SK-N-SH (cell line): Measurements from ENCODE around the gene PSIP1. TPM values are rescaled to one million over a fixed set of nuclear protein-coding genes. Genes with fewer than 3 reads are reported as not detected.

ENCODE experiments used
- CTCF ChIA-PET: fragments of 300-600, 350-600 bp; formaldehyde crosslinking; extraction: SDS; loops from one replicate; lab custom pipeline; 2021; lab: Yijun Ruan, JAX
- POLR2A ChIA-PET: fragments of 350-600 bp; sonication (Branson Sonifier 250); formaldehyde crosslinking; extraction: SDS; loops from one replicate; lab custom pipeline; 2020; ENCODE audit warnings: antibody characterized with exemption, inconsistent platforms; lab: Yijun Ruan, JAX
- DNase-seq: peaks from one replicate; pipeline ENCODE4 v3.0.0; 2012
- H2AFZ ChIP-seq: fragments of 200-600 bp; sonication (generic); 2 replicates; pipeline ENCODE4 v1.8.1; 2016; ENCODE audit warnings: antibody characterized with exemption, mild to moderate bottlenecking, low read depth
- H3F3A ChIP-seq: fragments of 200-600 bp; sonication (generic); replicated peaks from 2 replicates; pipeline ENCODE3; 2016; ENCODE audit warnings: antibody characterized with exemption, mild to moderate bottlenecking; ENCODE audit not compliant: insufficient read depth
- H3K27ac ChIP-seq, 2 experiments: fragments of 200-500 bp in 1 of 2; fragments of 200-600 bp in 1 of 2; sonication (Bioruptor generic) in 1 of 2; sonication (generic), shearing (Covaris generic) in 1 of 2; 2 replicates each; pipeline versions ENCODE4 v1.5.1 to v1.6.1; 2014 to 2016; ENCODE audit warnings: low read depth in 2 of 2, inconsistent platforms in 1 of 2, low read length in 1 of 2, mild to moderate bottlenecking in 1 of 2, mixed read lengths in 1 of 2
- H3K27me3 ChIP-seq: fragments of 200-600 bp; sonication (generic), shearing (Covaris generic); 2 replicates; pipeline ENCODE4 v1.6.1; 2016; ENCODE audit warnings: mixed run types; ENCODE audit not compliant: insufficient read depth
- H3K36me3 ChIP-seq, 2 experiments: fragments of 200-500 bp in 1 of 2; fragments of 200-600 bp in 1 of 2; sonication (Bioruptor generic) in 1 of 2; sonication (generic) in 1 of 2; replicated peaks in 1 of 2; 2 replicates each; pipeline versions ENCODE3 to v1.5.1; 2014 to 2016; ENCODE audit warnings: low read length in 1 of 2, mild to moderate bottlenecking in 1 of 2; ENCODE audit not compliant: insufficient read depth in 2 of 2, control insufficient read depth in 1 of 2
- H3K4me1 ChIP-seq, 2 experiments: fragments of 200-500 bp in 1 of 2; fragments of 200-600 bp in 1 of 2; sonication (Bioruptor generic) in 1 of 2; sonication (generic), shearing (Covaris generic) in 1 of 2; 2 replicates each; pipeline versions ENCODE4 v1.5.1 to v1.6.1; 2014 to 2016; ENCODE audit warnings: low read depth in 1 of 2, low read length in 1 of 2, mixed run types in 1 of 2; ENCODE audit not compliant: insufficient read depth in 2 of 2, control insufficient read depth in 1 of 2
- H3K4me2 ChIP-seq: fragments of 200-600 bp; sonication (generic), shearing (Covaris generic); 2 replicates; pipeline ENCODE4 v1.6.1; 2017; ENCODE audit warnings: mixed run types
- H3K4me3 ChIP-seq, 2 experiments: fragments of 200-500 bp in 1 of 2; fragments of 200-600 bp in 1 of 2; sonication (Bioruptor generic) in 1 of 2; sonication (generic), shearing (Covaris generic) in 1 of 2; 2 replicates each; pipeline versions ENCODE4 v1.5.1 to v1.8.1; 2014 to 2016; ENCODE audit warnings: low read depth in 2 of 2, inconsistent platforms in 1 of 2, low read length in 1 of 2, mild to moderate bottlenecking in 1 of 2, mixed read lengths in 1 of 2, moderate library complexity in 1 of 2
- H3K79me2 ChIP-seq: fragments of 200-600 bp; sonication (generic); 2 replicates; pipeline ENCODE4 v1.8.1; 2017; ENCODE audit warnings: mild to moderate bottlenecking; ENCODE audit not compliant: insufficient read depth
- H3K9ac ChIP-seq: fragments of 200-600 bp; sonication (generic); 2 replicates; pipeline ENCODE4 v1.6.1; 2017; ENCODE audit warnings: mixed run types
- H3K9me2 ChIP-seq: fragments of 200-600 bp; sonication (generic); 2 replicates; pipeline ENCODE4 v1.6.1; 2017; ENCODE audit warnings: mixed run types
- H3K9me3 ChIP-seq: fragments of 200-600 bp; sonication (generic); 2 replicates; pipeline ENCODE4 v1.6.1; 2017; ENCODE audit warnings: mixed run types, mild to moderate bottlenecking, moderate library complexity
- H4K20me1 ChIP-seq: fragments of 200-600 bp; sonication (generic); 2 replicates; pipeline ENCODE4 v1.6.1; 2017; ENCODE audit warnings: mild to moderate bottlenecking, mixed run types; ENCODE audit not compliant: insufficient read depth
- CHD2 ChIP-seq: fragments of 150-350 bp; IDR thresholded peaks from 2 replicates; pipeline ENCODE4 v1.6.1; 2018; ENCODE audit warnings: low read length; ENCODE audit not compliant: partially characterized antibody
- EP300 ChIP-seq, 2 experiments: IDR thresholded peaks; 2 replicates each; pipeline versions ENCODE4 v1.4.0 to v1.6.1; 2012; ENCODE audit warnings: borderline replicate concordance in 1 of 2, low read depth in 1 of 2, low read length in 1 of 2
- FOSL2 ChIP-seq: IDR thresholded peaks from 2 replicates; pipeline ENCODE4 v1.4.0; 2012; ENCODE audit warnings: low read depth, mild to moderate bottlenecking, moderate library complexity, borderline replicate concordance
- FOXM1 ChIP-seq: IDR thresholded peaks from 2 replicates; pipeline ENCODE4 v1.4.0; 2012; ENCODE audit warnings: low read depth, mild to moderate bottlenecking
- GATA2 ChIP-seq: sonication (generic); formaldehyde crosslinking; IDR thresholded peaks from 2 replicates; pipeline ENCODE4 v1.5.0; 2020; ENCODE audit warnings: mild to moderate bottlenecking, missing genetic modification reagents
- MXI1 ChIP-seq: IDR thresholded peaks from 2 replicates; pipeline ENCODE4 v1.6.1; 2012; ENCODE audit warnings: mild to moderate bottlenecking, low read depth, low read length, improper control_type of control experiment
- NRF1 ChIP-seq: IDR thresholded peaks from 2 replicates; pipeline ENCODE4 v1.6.1; 2012; ENCODE audit warnings: low read depth, mild to moderate bottlenecking, low read length
- POLR2AphosphoS5 ChIP-seq: IDR thresholded peaks from 2 replicates; pipeline ENCODE4 v1.6.1; 2012; ENCODE audit warnings: low read depth, low read length
- RFX5 ChIP-seq: IDR thresholded peaks from 2 replicates; pipeline ENCODE4 v1.6.1; 2012; ENCODE audit warnings: mild to moderate bottlenecking, improper control_type of control experiment, low read length
- RXRA ChIP-seq: IDR thresholded peaks from 2 replicates; pipeline ENCODE4 v1.4.0; 2012; ENCODE audit warnings: low read depth, mild to moderate bottlenecking, borderline replicate concordance
- SMC3 ChIP-seq: IDR thresholded peaks from 2 replicates; pipeline ENCODE4 v1.6.1; 2012; ENCODE audit warnings: low read depth, low read length, improper control_type of control experiment
- TAF1 ChIP-seq: IDR thresholded peaks from 2 replicates; pipeline ENCODE4 v1.6.1; 2012; ENCODE audit warnings: low read depth, mild to moderate bottlenecking, low read length, moderate library complexity, borderline replicate concordance
- TCF12 ChIP-seq: IDR thresholded peaks from 2 replicates; pipeline ENCODE4 v1.4.0; 2012
- WGBS: methylation state at CpG from one replicate; pipeline ENCODE4 v1.1.6; 2017; ENCODE audit warnings: low lambda C conversion rate; 5-methylcytosine and 5-hydroxymethylcytosine counted together
- polyA plus RNA-seq, 3 experiments: library from polyadenylated mRNA; depleted of rRNA; stranded (reverse); fragments of >200 nt; gene quantifications; 2 replicates each; pipeline ENCODE4 v1.2.3, GENCODE V29; 2012
- TF ChIP-seq, protein P1 (sequence below): fragments of 200-600 bp; sonication (generic); IDR thresholded peaks from 2 replicates; pipeline ENCODE4 v1.6.1; 2017; ENCODE audit warnings: antibody characterized with exemption, mild to moderate bottlenecking, moderate library complexity
- TF ChIP-seq, protein P2 (sequence below): IDR thresholded peaks from 2 replicates; pipeline ENCODE4 v1.4.0; 2012; ENCODE audit warnings: low read depth, borderline replicate concordance
- TF ChIP-seq, protein P3 (sequence below): fragments of 150-350 bp; IDR thresholded peaks from 2 replicates; pipeline ENCODE4 v1.6.1; 2017; ENCODE audit warnings: antibody characterized with exemption, low read length, low read depth, borderline replicate concordance
- TF ChIP-seq, protein P4 (sequence below): IDR thresholded peaks from 2 replicates; pipeline ENCODE4 v1.4.0; 2012; ENCODE audit warnings: low read depth, borderline replicate concordance

PSIP1 gene
- polyA plus RNA-seq, 1 of the 3 experiments (the other 2 are of a cell fraction): 21.0 TPM

DNA sequence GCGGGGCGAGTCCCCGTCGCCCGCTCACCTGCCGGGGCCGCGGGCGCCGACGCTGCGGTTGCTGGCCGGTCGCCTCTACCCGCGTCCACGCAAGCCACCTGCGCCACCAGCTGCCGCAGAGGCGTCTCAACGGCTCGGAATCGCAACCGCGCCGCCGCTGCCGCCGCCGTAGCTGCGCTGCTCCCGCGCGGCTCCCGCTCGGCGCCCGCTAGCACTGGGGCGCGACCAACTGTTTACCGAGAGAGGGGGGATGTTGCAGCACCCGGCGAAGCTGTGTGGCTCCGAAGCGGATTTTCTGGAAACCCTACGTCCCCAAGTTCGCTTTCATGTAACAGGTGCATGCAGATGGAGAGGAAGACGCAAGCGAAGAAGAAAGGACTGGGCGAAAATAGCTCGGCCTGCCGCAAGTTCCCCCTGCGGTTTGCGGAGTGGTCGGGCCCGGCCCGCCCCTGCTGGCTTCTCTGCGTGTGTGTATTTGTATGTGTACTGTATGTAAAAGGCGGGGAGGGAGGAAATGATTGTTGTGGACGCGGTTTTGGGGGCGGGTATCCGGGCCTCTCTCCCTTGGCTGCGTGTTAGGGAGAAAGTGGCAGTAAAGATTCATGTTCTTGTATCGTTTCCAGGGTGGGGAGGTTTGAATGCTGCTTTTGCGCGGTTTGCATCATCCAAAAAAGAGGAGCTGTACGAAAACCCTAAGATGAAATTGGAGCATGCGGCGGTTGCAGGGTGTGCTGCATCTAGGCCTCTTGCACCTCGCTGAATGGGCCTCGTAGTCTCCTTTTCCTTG lies at the start of gene PSIP1 (continued):
- TF ChIP-seq, protein P1, sequence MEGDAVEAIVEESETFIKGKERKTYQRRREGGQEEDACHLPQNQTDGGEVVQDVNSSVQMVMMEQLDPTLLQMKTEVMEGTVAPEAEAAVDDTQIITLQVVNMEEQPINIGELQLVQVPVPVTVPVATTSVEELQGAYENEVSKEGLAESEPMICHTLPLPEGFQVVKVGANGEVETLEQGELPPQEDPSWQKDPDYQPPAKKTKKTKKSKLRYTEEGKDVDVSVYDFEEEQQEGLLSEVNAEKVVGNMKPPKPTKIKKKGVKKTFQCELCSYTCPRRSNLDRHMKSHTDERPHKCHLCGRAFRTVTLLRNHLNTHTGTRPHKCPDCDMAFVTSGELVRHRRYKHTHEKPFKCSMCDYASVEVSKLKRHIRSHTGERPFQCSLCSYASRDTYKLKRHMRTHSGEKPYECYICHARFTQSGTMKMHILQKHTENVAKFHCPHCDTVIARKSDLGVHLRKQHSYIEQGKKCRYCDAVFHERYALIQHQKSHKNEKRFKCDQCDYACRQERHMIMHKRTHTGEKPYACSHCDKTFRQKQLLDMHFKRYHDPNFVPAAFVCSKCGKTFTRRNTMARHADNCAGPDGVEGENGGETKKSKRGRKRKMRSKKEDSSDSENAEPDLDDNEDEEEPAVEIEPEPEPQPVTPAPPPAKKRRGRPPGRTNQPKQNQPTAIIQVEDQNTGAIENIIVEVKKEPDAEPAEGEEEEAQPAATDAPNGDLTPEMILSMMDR: no peak
- TF ChIP-seq GATA2 (CRISPR knock-in tag): no peak
- no peak for TF ChIP-seq RXRA
- TF ChIP-seq, protein P2, sequence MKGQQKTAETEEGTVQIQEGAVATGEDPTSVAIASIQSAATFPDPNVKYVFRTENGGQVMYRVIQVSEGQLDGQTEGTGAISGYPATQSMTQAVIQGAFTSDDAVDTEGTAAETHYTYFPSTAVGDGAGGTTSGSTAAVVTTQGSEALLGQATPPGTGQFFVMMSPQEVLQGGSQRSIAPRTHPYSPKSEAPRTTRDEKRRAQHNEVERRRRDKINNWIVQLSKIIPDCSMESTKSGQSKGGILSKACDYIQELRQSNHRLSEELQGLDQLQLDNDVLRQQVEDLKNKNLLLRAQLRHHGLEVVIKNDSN: no peak
- TF ChIP-seq, protein P3, sequence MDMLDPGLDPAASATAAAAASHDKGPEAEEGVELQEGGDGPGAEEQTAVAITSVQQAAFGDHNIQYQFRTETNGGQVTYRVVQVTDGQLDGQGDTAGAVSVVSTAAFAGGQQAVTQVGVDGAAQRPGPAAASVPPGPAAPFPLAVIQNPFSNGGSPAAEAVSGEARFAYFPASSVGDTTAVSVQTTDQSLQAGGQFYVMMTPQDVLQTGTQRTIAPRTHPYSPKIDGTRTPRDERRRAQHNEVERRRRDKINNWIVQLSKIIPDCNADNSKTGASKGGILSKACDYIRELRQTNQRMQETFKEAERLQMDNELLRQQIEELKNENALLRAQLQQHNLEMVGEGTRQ: no peak
- TF ChIP-seq FOXM1: no peak
- TF ChIP-seq TAF1: peak; percentile 89
- TF ChIP-seq TCF12: no peak; the same call in 1 of the 2 replicates
- TF ChIP-seq POLR2AphosphoS5: peak; percentile 68
- TF ChIP-seq CHD2: peak; percentile 4

DNA sequence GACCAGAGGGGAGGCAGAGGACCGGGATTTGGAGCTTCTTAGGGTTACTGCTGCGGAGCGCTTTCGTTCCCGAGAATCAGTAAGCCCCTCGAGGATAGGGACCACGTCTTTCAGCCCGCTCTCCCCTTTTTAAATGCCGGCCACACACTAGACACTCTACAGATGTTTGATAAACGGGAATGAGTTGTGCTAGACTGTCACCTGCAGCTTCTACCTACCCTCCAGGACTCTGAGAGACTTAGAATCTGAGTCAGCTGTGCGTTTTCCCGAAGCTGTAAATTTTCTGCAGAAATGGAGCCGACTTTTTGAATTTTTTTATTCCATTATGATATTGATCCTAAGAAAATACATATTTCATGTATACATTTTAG lies 42.7 kb upstream of the PSIP1 start:
- ChIA-PET CTCF (interaction anchor here (0.5 to 2.0 kb wide), 11 partner anchors 10 to 638 kb away, joined by 3 to 6 read pairs (median 4); no protein-coding TSS in a partner anchor), POLR2A (interaction anchor here (1.0 to 3.6 kb wide), 4 partner anchors 22 to 131 kb away, joined by 3 to 45 read pairs (median 6); partner anchors contain the start of genes PSIP1 and SNAPC3)
- H3K27ac ChIP-seq: peak overlapping the region; percentile 92 to 96
- DNase-seq: no peak
- H3K79me2 ChIP-seq: no peaks in the 10 kb centered on the region
- H3K4me3 ChIP-seq: peak overlapping the region; percentile 77 to 86
- no peaks in the 10 kb centered on the region for H3K9me3 ChIP-seq
- H4K20me1 ChIP-seq: no peaks in the 10 kb centered on the region
- no peaks in the 10 kb centered on the region; a peak in 2 of 4 replicates for H3K4me1 ChIP-seq
- TF ChIP-seq, protein P4, sequence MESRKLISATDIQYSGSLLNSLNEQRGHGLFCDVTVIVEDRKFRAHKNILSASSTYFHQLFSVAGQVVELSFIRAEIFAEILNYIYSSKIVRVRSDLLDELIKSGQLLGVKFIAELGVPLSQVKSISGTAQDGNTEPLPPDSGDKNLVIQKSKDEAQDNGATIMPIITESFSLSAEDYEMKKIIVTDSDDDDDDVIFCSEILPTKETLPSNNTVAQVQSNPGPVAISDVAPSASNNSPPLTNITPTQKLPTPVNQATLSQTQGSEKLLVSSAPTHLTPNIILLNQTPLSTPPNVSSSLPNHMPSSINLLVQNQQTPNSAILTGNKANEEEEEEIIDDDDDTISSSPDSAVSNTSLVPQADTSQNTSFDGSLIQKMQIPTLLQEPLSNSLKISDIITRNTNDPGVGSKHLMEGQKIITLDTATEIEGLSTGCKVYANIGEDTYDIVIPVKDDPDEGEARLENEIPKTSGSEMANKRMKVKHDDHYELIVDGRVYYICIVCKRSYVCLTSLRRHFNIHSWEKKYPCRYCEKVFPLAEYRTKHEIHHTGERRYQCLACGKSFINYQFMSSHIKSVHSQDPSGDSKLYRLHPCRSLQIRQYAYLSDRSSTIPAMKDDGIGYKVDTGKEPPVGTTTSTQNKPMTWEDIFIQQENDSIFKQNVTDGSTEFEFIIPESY: no peak
- TF ChIP-seq FOXM1 (no peak), MXI1 (no peak), RFX5 (no peak), EP300 (IDR thresholded peaks at IDR 0.05; ENCODE audit: borderline replicate concordance in 1 of 2, low read depth in 1 of 2, low read length in 1 of 2) (no peak), FOSL2 (no peak), SMC3 (no peak), RXRA (no peak), NRF1 (no peak)
- TF ChIP-seq, protein P1: no peak
- TF ChIP-seq, protein P3: no peak
- peak overlapping the region; percentile 99 for H3K4me2 ChIP-seq
- H3K27me3 ChIP-seq: no peaks in the 10 kb centered on the region
- WGBS: 3% methylated on average over 8 of the region's 13 CpGs
- no peaks in the 10 kb centered on the region for H3K9me2 ChIP-seq
- H3F3A ChIP-seq: peaks cover 5% of the 10 kb centered on the region
- H3K36me3 ChIP-seq: no peaks in the 10 kb centered on the region
- peak overlapping the region; percentile 79 for H3K9ac ChIP-seq
- peak overlapping the region; percentile 99 for H2AFZ ChIP-seq
